T-helper 22 cell (primary cell): ENCODE measurements around the gene SEPTIN14.
"Not testable (repeated sequence)": the region's sequence is repeated elsewhere in the genome, so short reads cannot be mapped to it uniquely, and the experiment has no call there.

Experiments
- DNase-seq: peaks from one replicate; pipeline ENCODE4 v3.0.0-alpha.2; 2020; ENCODE audit warnings: low read depth

Gene SEPTIN14

DNA sequence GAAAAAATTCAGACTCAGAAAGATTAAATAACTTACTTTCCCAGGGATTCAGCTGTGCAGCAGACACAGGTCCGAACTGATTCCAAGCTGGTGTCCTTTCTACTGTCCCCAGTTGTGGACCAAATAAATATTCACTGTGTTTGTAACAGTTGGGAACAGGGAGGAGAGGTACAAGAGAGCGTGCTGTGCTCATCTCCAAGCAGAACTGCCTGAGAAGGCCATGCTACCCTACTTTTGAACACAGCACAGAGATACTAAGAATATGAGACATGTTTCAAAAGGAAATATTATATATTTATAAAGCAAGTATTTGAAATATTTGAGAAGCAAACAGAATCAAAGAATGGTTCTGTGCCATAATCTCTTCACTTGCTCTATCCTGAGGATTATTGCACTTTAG, at the start of gene SEPTIN14:
TSS of gene SEPTIN14 (minus strand) at position 101 of the 400 bp plus-strand sequence. CDS start 756 bp downstream, outside the sequence.
- not testable (repeated sequence) for DNase-seq

DNA sequence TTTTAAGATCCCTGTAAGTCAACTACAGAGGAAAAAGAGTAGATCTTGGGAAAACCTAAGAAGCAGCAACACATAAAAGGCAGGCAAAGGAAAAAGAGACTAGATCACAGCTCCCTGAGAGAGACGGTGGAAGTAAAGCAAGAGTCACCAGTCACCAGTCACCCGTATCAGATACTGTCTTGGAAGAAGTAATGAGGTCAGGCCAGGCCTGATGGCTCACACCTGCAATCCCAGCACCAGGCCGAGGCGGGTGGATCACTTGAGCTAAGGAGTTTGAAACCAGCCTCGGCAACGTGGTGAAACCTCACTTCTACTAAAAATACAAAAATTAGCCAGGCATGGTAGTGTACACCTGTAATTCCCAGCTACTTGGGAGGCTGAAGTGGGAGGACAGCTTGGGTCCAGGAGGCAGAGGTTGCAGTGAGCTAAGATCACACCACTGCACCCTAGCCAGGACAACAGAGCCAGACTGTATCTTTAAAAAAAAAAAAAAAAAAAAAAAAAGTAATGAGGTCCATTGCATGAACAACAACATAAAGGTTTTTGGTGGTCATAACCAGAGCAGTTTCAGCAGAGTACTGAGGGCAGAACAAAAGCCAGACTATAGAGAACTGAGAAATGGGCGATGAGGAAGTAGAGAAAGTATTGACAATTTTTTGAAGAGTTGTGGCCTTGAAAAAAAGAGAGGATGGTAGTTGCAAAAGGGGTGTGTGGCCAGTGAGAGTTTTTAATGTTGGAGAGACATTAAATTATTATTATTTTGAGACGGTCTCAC, 41.6 kb upstream of the SEPTIN14 start:
- no peak for DNase-seq

- DNase-seq, result not testable (repeated sequence)
Measured at GRCh38 chr7:55901059-55901458, 38.5 kb upstream of the SEPTIN14 start.

GRCh38 chr7:55898287-55898686, 35.7 kb upstream of the SEPTIN14 start:
- DNase-seq, result no peak

DNA sequence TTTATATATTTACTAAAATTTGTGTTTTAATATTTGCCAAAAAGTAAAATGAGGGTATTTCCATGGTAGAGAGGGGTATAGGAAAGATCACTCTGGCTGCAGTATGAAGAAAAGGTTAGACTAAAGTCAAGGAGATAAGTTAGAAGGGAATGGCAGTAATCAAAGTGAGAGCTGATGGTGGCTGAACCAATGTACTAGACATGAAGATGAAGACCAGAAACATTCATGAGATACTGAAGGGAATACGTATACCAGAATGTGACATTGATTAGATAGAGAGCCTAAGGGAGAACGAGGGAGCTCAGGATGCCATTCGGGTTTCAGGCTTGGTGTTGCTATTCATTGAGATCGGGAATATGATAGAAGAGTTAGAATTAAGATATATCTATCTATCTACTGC, 32.5 kb upstream of the SEPTIN14 start:
- DNase-seq, result no peak

GRCh38 chr7:55893940-55894339, 31.4 kb upstream of the SEPTIN14 start:
- no peak for DNase-seq

- not testable (repeated sequence) for DNase-seq
Measured at GRCh38 chr7:55888378-55888777, 25.8 kb upstream of the SEPTIN14 start.

GRCh38 chr7:55887821-55888247, 25.3 kb upstream of the SEPTIN14 start:
- DNase-seq, result no peak

DNA sequence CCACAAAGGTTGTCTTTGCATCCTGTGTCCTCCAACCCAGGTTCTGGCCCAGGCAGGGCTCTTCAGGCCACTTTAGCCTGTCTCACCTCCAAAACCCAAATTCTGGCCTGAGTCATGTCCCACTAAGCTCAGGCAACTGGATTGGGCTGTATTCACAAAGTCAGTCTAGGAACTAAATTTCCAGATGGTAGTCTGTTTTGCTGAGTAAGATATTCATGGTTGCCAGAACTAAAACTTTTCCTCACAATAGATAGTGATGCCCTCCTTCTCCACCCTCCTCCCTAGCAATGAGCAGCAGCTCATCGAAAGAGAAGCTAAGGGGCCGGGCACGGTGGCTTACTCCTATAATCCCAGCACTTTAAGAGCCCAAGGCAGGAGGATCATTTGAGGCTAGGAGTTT, 21.8 kb upstream of the SEPTIN14 start:
- no peak for DNase-seq

DNA sequence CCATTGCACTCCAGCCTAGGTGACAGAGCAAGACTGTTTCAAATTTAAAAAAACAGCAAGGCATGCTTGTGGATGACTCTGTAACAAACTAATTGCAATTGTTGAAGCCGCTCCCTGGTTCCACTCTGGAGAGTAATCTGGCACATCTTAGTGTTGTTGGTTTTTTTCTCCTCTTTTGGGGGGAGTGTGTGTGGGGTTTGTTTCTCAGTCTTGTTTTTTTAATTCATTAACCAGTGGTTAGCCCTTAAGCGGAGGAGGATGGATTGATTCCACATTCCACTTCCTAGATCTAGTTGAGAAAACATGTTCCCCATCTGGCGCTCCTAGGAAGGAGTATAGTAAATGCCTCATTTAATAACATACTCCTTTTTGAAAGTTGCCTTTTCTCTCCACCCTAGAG, 16.1 kb upstream of the SEPTIN14 start:
- DNase-seq, result no peak

- no peak for DNase-seq
Measured at GRCh38 chr7:55877308-55877707, 14.8 kb upstream of the SEPTIN14 start.

- DNase-seq, result no peak
Measured at GRCh38 chr7:55873765-55874164, 11.2 kb upstream of the SEPTIN14 start.

- DNase-seq, result no peak
Measured at GRCh38 chr7:55871932-55872485, 9.5 kb upstream of the SEPTIN14 start.

- not testable (repeated sequence) for DNase-seq
Measured at GRCh38 chr7:55868989-55869388, 6.4 kb upstream of the SEPTIN14 start.

- not testable (repeated sequence) for DNase-seq
Measured at GRCh38 chr7:55845164-55845563, 17.4 kb downstream of the SEPTIN14 start.

DNA sequence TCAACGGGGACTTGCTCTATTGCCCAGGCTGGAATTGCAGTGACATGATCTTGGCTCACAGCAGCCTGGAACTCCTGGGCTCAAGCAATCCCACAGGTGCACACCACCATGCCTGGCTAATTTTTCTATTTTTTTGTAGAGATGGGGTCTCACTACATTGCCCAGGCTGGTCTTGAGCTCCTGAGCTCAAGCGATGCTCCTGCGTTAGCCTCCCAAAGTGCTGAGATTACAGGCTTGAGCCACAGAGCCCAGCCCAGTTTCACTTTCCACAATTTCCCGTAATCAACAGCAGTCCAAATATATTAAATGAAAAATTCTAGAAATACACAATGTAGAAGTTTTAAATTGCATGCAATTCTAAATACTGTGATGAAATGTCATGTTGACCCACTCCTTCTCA, 24.0 kb downstream of the SEPTIN14 start:
- no peak for DNase-seq

- DNase-seq, result no peak
Measured at GRCh38 chr7:55827577-55827976, 35.0 kb downstream of the SEPTIN14 start.

DNA sequence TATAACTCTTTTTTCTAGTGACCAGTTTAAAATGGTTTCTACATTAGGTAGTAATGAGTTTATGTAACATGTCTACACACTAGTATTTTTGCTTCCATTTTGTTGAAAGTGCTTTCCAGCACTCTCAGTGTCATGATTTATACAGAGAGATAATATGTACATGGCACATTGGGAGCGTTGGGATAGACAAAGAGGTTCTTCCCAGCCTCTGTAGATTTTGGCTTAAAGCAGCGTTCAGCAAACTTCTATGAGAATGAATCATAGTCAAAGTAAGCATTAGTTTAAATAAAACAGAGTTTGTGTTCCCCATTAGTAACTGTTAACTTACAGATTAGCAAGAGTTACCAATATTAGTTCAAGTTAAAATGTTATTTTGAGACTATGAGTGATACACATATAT, 43.9 kb downstream of the SEPTIN14 start:
- DNase-seq, result no peak

- DNase-seq, result not testable (repeated sequence)
Measured at GRCh38 chr7:55797260-55797659, 65.3 kb downstream of the SEPTIN14 start.

- no peak for DNase-seq
Measured at GRCh38 chr7:55794527-55794926, 68.0 kb downstream of the SEPTIN14 start.

- DNase-seq, result no peak
Measured at GRCh38 chr7:55792048-55792447, 70.5 kb downstream of the SEPTIN14 start.

DNA sequence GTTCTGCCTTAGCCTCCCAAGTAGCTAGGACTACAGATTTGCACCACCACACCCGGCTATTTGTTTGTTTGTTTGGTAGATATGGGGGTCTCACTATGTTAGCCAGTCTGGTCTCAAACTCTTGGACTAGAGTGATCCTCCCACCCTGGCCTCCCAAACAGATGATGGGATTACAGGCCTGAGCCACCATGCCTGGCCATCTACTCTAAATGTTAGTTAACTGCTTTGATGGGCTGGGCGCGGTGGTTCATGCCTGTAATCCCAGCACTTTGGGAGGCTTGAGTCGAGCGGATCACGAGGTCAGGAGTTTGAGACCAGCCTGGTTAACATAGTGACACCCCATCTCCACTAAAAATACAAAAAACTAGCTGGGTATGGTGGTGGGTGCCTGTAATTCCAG, 74.8 kb downstream of the SEPTIN14 start:
- DNase-seq, result no peak

DNA sequence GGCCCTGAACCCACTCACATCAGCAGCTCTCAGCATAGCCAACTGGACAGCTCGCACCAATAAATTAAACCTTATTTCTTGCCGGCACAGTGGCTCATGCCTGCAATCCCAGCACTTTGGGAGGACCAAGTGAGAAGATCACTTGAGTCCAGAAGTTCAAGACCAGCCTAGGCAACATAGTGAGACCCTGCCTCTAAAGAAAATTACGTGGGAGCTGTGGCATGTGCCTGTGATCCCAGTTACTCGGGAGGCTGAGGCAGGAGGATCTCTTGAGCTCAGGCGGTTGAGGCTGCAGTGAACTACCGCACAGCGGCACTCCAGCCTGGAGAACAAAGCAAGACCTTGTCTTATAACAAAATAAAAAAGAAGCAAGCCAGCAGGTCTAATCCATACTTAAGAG, 75.7 kb downstream of the SEPTIN14 start:
- DNase-seq, result no peak

DNA sequence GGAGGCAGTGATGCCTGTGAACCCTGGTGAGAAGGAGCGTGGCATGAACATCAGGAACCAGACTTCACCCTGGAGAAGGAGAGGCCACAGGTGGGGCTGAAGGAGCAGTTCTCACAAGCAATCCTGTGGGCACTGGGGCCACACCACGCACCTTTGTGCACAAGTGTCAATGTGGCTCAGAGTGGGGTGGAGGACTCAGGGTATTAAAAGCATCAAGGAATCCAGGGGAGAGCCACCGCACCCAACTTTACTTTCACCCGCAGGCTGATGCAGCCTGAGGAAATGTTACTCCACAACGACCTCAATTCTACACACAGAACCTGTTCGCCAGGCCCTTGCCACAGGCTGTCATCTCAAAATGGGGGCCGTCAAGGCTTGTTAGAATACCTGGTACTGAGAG, 77.1 kb downstream of the SEPTIN14 start:
- not testable (repeated sequence) for DNase-seq
